A549 (cell line): ENCODE measurements around the gene C1QBP. TPM values are rescaled to one million over a fixed set of nuclear protein-coding genes. Genes with fewer than 3 reads are reported as not detected.
"Not testable (repeated sequence)": the region's sequence is repeated elsewhere in the genome, so short reads cannot be mapped to it uniquely, and the experiment has no call there.

Experiments used
- ATAC-seq, 2 experiments: fragments of 200-7000 bp in 1 of 2; fragments of >200 bp in 1 of 2; cut with Nextera tagmentation in 1 of 2; cut with Tn5 transposase in 1 of 2; 3 replicates each; pipeline versions ENCODE4 v1.8.0 to v1.9.1; 2018 to 2020; ENCODE audit warnings: mild to moderate bottlenecking in 1 of 2, moderate library complexity in 1 of 2
- CTCF ChIA-PET: fragments of 300-600 bp; sonication (Branson Sonifier 250); formaldehyde crosslinking; extraction: SDS; loops from one replicate; lab custom pipeline; 2021; ENCODE audit warnings: antibody characterized with exemption, inconsistent platforms; lab: Yijun Ruan, JAX
- POLR2A ChIA-PET: fragments of 350-600 bp; formaldehyde crosslinking; extraction: SDS; loops from one replicate; lab custom pipeline; 2021; ENCODE audit warnings: antibody characterized with exemption, inconsistent platforms; lab: Yijun Ruan, JAX
- DNase-seq, 2 experiments: peaks; one replicate each; pipeline versions ENCODE4 v3.0.0 to v3.0.0-alpha.2; 2011 to 2016; ENCODE audit warnings: low read depth in 1 of 2, low spot score in 1 of 2
- FAIRE-seq: peaks from 2 replicates; lab custom pipeline; 2011; peaks lifted over from hg19 to GRCh38; lab: Jason Lieb, UNC
- H3K27ac ChIP-seq, 2 experiments: fragments of >200 bp; sonication (Bioruptor Twin); formaldehyde crosslinking; 3 replicates each; pipeline ENCODE4 v1.5.1; 2016 to 2017
- H3K4me1 ChIP-seq: fragments of >200 bp; sonication (Bioruptor Twin); formaldehyde crosslinking; 3 replicates; pipeline ENCODE4 v1.6.1; 2016
- H3K4me2 ChIP-seq: fragments of >200 bp; sonication (Bioruptor Twin); formaldehyde crosslinking; 3 replicates; pipeline ENCODE4 v1.6.1; 2016
- H3K4me3 ChIP-seq: fragments of >200 bp; sonication (Bioruptor Twin); formaldehyde crosslinking; 3 replicates; pipeline ENCODE4 v1.5.1; 2016
- H3K9me3 ChIP-seq: fragments of >200 bp; sonication (Bioruptor Twin); formaldehyde crosslinking; 3 replicates; pipeline ENCODE4 v1.6.1; 2016
- ATOH8 ChIP-seq: fragments of 250-450 bp; sonication (Bioruptor Pico); IDR thresholded peaks from 2 replicates; pipeline ENCODE4 v1.5.0; 2020; ENCODE audit warnings: low read depth, mild to moderate bottlenecking, moderate library complexity
- CEBPB ChIP-seq, 2 experiments: fragments of >200 bp in 1 of 2; sonication (Bioruptor Twin) in 1 of 2; formaldehyde crosslinking in 1 of 2; IDR thresholded peaks; 2 replicates each; pipeline ENCODE4 v1.6.1; 2012 to 2016
- ELK1 ChIP-seq: fragments of 150-350 bp; IDR thresholded peaks from 2 replicates; pipeline ENCODE4 v1.6.1; 2014; ENCODE audit warnings: low read depth, mild to moderate bottlenecking, low read length
- HDAC2 ChIP-seq: fragments of 200-600 bp; sonication (generic); IDR thresholded peaks from 2 replicates; pipeline ENCODE4 v1.6.1; 2016
- JUN ChIP-seq, 2 experiments: fragments of >200 bp; sonication (Bioruptor Twin); formaldehyde crosslinking; IDR thresholded peaks; 2 replicates in 1 of 2; 3 replicates in 1 of 2; pipeline ENCODE4 v1.6.1; 2016 to 2017
- MAFK ChIP-seq: fragments of 450-650 bp; IDR thresholded peaks from 2 replicates; pipeline ENCODE4 v1.6.1; 2014; ENCODE audit not compliant: partially characterized antibody
- SMC3 ChIP-seq: fragments of >200 bp; sonication (Bioruptor Twin); formaldehyde crosslinking; IDR thresholded peaks from 3 replicates; pipeline ENCODE4 v1.6.1; 2018; ENCODE audit warnings: inconsistent platforms
- USF2 ChIP-seq: fragments of 450-650 bp; IDR thresholded peaks from 2 replicates; pipeline ENCODE4 v1.6.1; 2014; ENCODE audit warnings: antibody characterized with exemption
- ZFP36 ChIP-seq: fragments of 450-650 bp; IDR thresholded peaks from 2 replicates; pipeline ENCODE4 v1.6.1; 2014; ENCODE audit warnings: borderline replicate concordance; ENCODE audit not compliant: partially characterized antibody
- ZNF302 ChIP-seq: fragments of 250-450 bp; sonication (Bioruptor Pico); IDR thresholded peaks from 2 replicates; pipeline ENCODE4 v1.9.0; 2021; ENCODE audit warnings: inconsistent platforms, mild to moderate bottlenecking, moderate library complexity
- ZSCAN20 ChIP-seq: fragments of 250-450 bp; sonication (Bioruptor Pico); IDR thresholded peaks from 2 replicates; pipeline ENCODE4 v1.8.0; 2022; ENCODE audit warnings: mild to moderate bottlenecking, moderate library complexity
- WGBS: methylation state at CpG from one replicate; pipeline ENCODE4 v1.1.6; 2017; ENCODE audit errors: missing lambda C conversion rate; 5-methylcytosine and 5-hydroxymethylcytosine counted together
- polyA plus RNA-seq, 4 experiments: library from polyadenylated mRNA; depleted of rRNA in 3 of 4; stranded (reverse); fragments of >200 nt; fragmentation: RNase III in 1 of 4; extraction: RNeasy Plus Mini Kit Qiagen cat#74134 plus additional on column Dnase treatment in 1 of 4; gene quantifications; 2 replicates in 3 of 4; 3 replicates in 1 of 4; pipeline ENCODE4 v1.2.3, GENCODE V29; 2011 to 2017

C1QBP gene
- polyA plus RNA-seq, 2 of the 4 experiments (the other 2 are of a cell fraction), result 557 to 683 TPM

GRCh38 chr17:5437721-5438317 is 1.1 kb downstream of the C1QBP start:
- ChIA-PET POLR2A (no interaction called here), CTCF (interaction anchor here (1.5 to 10.9 kb wide), 7 partner anchors 11 to 79 kb away, joined by 4 to 178 read pairs (median 54); partner anchors contain the start of genes DERL2, DHX33, MIS12 and NUP88)
- no peak for DNase-seq
- Histone ChIP-seq H3K4me3 (peak overlapping the region; percentile 77), H3K27ac (peak overlapping the region; percentile 92 to 97), H3K4me1 (peaks cover 29% of the 10 kb centered on the region), H3K4me2 (peak overlapping the region; percentile 82), H3K9me3 (no peaks in the 10 kb centered on the region)
- WGBS, result 11% methylated on average over 5 of the region's 5 CpGs
- FAIRE-seq, result no peak
- ATAC-seq, result no peak
- no peak for TF ChIP-seq ZSCAN20 (CRISPR knock-in tag)
- no peak for TF ChIP-seq SMC3
- TF ChIP-seq, all 56 proteins: peak for 0

GRCh38 chr17:5435781-5436315 is 3.1 kb downstream of the C1QBP start:
- FAIRE-seq, ATAC-seq, H3K27ac ChIP-seq, H3K9me3 ChIP-seq, DNase-seq, POLR2A ChIA-PET, H3K4me3 ChIP-seq: not testable (repeated sequence)
- WGBS, result 91% methylated on average over 12 of the region's 12 CpGs
- peak overlapping the region; percentile 82; the same call in 1 of the 3 replicates for H3K4me2 ChIP-seq
- CTCF ChIA-PET, result interaction anchor here (0.6 to 10.9 kb wide), 5 partner anchors 9 to 1590 kb away, joined by 3 to 178 read pairs (median 4); no protein-coding TSS in a partner anchor
- H3K4me1 ChIP-seq, result peaks cover 29% of the 10 kb centered on the region

GRCh38 chr17:5434984-5435383 is 4.0 kb downstream of the C1QBP start:
- Histone ChIP-seq H3K27ac (peak overlapping the region; percentile 1 to 67; a peak in 4 of 6 replicates), H3K4me3 (no peak overlapping the region), H3K4me1 (peaks cover 29% of the 10 kb centered on the region), H3K9me3 (no peaks in the 10 kb centered on the region), H3K4me2 (no peak overlapping the region)
- ChIA-PET POLR2A (interaction anchor here (1.7 kb wide), 1 partner anchor 12 kb away, joined by 5 read pairs; no protein-coding TSS in a partner anchor), CTCF (interaction anchor here (0.7 to 10.9 kb wide), 3 partner anchors 8 to 44 kb away, joined by 3 to 178 read pairs (median 4); no protein-coding TSS in a partner anchor)
- ATAC-seq (no peak), DNase-seq (no peak), FAIRE-seq (no peak)
- TF ChIP-seq ZFP36, result no peak
- TF ChIP-seq MAFK, result peak; percentile 6
- no peak for TF ChIP-seq ZNF302
- no peak for TF ChIP-seq CEBPB (IDR thresholded peaks at IDR 0.05)
- no peak for TF ChIP-seq ATOH8 (CRISPR knock-in tag)
- 93% methylated on average over 2 of the region's 2 CpGs for WGBS

- CTCF ChIA-PET, result interaction anchor here (1.0 to 2.4 kb wide), 5 partner anchors 9 to 183 kb away, joined by 3 to 11 read pairs (median 7); no protein-coding TSS in a partner anchor
- no peak overlapping the region for H3K27ac ChIP-seq
- FAIRE-seq (no peak), ATAC-seq (peak in 1 of 2 experiments; percentile 17; a peak in 1 of 6 replicates), DNase-seq (no peak)
- peaks cover 17% of the 10 kb centered on the region for H3K4me1 ChIP-seq
- TF ChIP-seq JUN (IDR thresholded peaks at IDR 0.05) (peak; percentile 56 to 62; a peak in 1 of 5 replicates), ELK1 (no peak), HDAC2 (no peak), USF2 (no peak)
- POLR2A ChIA-PET, result interaction anchor here (1.0 to 2.5 kb wide), 2 partner anchors 13 to 37 kb away, joined by 3 to 18 read pairs; partner anchors contain the start of genes NUP88 and RPAIN
- H3K4me3 ChIP-seq, result no peak overlapping the region
- no peaks in the 10 kb centered on the region for H3K9me3 ChIP-seq
- H3K4me2 ChIP-seq, result no peak overlapping the region
- WGBS, result 83% methylated on average over 3 of the region's 3 CpGs
These were observed 6.9 kb downstream of the C1QBP start for GRCh38 chr17:5431949-5432556.
